Measurements from ENCODE around the gene SH3GL3. TPM values are rescaled to one million over a fixed set of nuclear protein-coding genes. Genes with fewer than 3 reads are reported as not detected.

Gene SH3GL3
- total RNA-seq, 1 donor from 2014 or later, result not detected

DNA sequence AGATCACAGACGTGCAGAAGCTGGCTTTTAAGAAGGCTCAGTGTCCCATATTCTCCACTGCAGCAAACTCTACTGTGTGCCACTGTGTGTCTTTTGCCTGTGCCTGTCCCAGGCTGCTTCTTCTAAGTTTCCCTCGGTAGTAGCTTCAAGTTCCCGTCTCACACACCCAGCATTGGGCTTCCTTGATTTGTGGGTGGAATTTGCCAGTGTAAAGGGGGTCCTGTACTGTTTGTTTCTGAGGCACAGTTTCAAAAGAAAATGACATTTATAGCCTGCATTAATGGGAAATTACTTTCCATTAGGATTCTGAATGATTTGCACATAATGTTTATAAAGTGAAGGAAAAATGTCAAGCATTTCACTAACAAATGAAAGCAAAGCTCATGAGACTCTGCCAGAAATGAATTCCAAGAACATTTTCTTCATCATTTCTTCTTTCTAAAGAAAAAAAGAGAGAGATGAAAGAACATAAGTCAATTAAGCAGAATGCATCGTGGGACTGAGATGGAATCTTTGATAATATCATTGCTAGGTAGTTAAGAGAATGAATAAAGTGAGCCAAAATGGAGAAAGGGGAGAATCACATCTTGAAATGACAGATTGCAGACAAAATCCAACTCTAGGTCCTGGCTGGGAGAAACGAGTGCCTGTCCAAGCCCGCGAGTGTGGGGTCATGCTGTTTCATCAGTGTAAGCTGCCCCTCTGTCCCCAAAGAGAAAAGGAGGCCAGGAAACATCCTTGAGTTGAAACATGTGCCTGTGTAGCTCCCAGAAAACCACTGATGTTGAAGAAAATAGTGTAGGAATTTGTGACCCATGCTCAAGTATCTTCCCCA is 158.2 kb downstream of the SH3GL3 start:
- no peak for DNase-seq
- Mint-ChIP-seq H3K4me1 (no peaks in the 10 kb centered on the region), H3K9me3 (peaks cover 10% of the 10 kb centered on the region), H3K27ac (no peak overlapping the region), H3K27me3 (no peaks in the 10 kb centered on the region), H3K36me3 (ENCODE audit: low read depth) (no peaks in the 10 kb centered on the region), H3K4me3 (no peak overlapping the region)
- intact Hi-C loops (cut with micrococcal nuclease), result no loop called here

DNA sequence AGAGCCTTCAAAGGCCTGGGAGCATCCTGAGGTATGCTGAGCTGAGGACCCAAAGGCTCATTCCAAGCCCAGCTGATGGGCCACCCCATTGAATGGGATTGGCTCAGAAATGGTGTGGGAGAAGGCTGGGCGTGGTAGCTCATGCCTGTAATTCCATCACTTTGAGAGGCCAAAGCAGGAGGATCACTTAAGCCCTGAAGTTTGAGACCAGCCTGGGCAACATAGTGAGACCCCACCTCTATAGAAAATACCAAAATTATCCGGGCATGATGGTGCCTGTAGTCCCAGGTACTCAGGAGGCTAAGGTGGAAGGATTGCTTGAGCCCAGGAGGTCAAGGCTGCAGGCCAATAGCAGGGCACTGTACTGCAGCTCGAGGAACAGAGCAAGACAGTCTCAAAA is 163.0 kb downstream of the SH3GL3 start:
- Mint-ChIP-seq H3K27me3 (no peaks in the 10 kb centered on the region), H3K36me3 (ENCODE audit: low read depth) (no peaks in the 10 kb centered on the region), H3K27ac (no peak overlapping the region), H3K4me1 (no peaks in the 10 kb centered on the region), H3K4me3 (no peak overlapping the region), H3K9me3 (no peaks in the 10 kb centered on the region)
- intact Hi-C loops (cut with micrococcal nuclease), result no loop called here
- no peak for DNase-seq

GRCh38 chr15:83610901-83611685 is 164.0 kb downstream of the SH3GL3 start:
- Mint-ChIP-seq H3K9me3 (no peaks in the 10 kb centered on the region), H3K27me3 (no peaks in the 10 kb centered on the region), H3K4me3 (no peak overlapping the region), H3K36me3 (ENCODE audit: low read depth) (no peaks in the 10 kb centered on the region), H3K4me1 (no peaks in the 10 kb centered on the region), H3K27ac (no peak overlapping the region)
- no peak for DNase-seq
- intact Hi-C loops (cut with micrococcal nuclease), result no loop called here

DNA sequence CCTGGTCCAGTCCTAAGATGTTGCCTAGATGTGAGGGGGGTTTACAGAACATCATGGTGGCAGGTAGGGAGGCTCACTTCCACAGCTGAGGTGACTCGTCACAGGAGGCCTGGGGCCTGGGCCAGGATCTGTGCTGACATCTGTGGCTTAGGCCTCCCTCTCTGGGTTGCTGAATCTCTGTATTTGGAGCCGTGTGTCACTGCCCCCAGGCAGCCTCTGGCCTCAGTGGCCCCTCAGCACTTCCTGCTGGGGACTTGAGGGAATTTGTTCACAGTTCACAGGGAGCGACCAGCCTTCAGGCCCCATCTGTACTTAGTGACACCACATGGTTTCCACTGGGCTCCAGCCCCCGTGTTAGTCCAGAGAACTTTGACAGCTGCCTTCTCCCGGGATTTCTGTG is 165.1 kb downstream of the SH3GL3 start:
- Mint-ChIP-seq H3K36me3 (ENCODE audit: low read depth) (no peaks in the 10 kb centered on the region), H3K4me1 (no peaks in the 10 kb centered on the region), H3K27ac (no peak overlapping the region), H3K27me3 (no peaks in the 10 kb centered on the region), H3K9me3 (no peaks in the 10 kb centered on the region), H3K4me3 (no peak overlapping the region)
- DNase-seq, result no peak
- intact Hi-C loops (cut with micrococcal nuclease), result no loop called here

DNA sequence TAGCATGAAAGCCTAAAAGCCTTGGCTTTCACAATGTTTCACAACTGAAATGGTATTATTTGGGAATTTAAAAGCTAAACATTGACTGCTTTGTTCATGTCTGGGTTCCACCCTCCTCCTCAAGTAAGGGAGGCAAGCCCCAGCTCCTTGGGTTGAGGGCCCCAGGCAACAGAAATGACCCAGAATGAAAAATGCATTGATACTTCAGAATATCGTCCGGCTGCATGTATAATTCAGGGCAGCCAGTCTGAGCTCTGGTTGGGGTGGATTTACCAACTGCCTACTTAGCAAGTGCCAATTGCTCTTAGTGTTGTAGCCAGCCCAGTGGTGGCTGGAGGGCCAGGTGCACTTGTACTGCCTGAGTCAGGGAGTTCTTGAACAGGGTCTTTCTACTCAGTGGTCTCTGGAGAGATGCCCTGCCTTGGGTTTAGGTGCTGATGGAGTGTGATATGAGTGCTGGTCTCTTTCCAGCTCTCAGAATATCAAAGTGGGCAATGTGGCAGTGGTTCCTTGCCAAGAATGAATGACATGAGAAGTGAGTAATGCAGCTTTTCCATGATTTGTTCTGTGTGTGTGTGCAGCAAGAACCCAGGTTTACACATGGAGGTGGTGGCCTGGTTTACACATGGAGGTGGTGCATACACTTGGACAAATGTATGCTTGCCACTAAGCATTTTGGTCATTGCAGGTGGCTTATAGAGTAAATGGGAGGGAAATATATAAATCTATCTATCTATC is 165.9 kb downstream of the SH3GL3 start:
- intact Hi-C loops (cut with micrococcal nuclease), result no loop called here
- H3K27me3 Mint-ChIP-seq, result no peaks in the 10 kb centered on the region
- DNase-seq, result no peak
- no peaks in the 10 kb centered on the region for H3K4me1 Mint-ChIP-seq
- no peaks in the 10 kb centered on the region for H3K36me3 Mint-ChIP-seq (ENCODE audit: low read depth)
- no peak overlapping the region for H3K27ac Mint-ChIP-seq
- no peaks in the 10 kb centered on the region for H3K9me3 Mint-ChIP-seq
- no peak overlapping the region for H3K4me3 Mint-ChIP-seq

DNA sequence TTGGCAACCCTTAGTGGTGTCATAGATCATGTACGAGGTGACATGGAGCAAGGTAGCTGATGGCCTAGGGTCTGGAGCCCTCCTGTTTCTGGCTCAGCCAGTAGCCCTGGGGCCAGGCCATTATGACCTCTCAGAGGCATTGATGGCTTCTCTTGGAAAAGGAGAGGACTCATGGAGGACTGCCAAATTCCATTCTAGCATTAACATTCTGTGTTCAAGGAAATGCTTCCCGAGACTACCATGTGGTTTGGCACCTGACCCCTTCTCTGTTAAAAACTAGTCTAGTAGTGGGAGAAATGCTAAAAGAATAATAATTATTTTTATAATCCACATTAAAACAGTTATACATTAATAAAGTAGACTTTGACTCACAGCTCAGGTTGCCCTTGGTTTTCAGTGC is 166.6 kb downstream of the SH3GL3 start:
- intact Hi-C loops (cut with micrococcal nuclease), result no loop called here
- Mint-ChIP-seq H3K4me1 (no peaks in the 10 kb centered on the region), H3K36me3 (ENCODE audit: low read depth) (no peaks in the 10 kb centered on the region), H3K4me3 (no peak overlapping the region), H3K27ac (no peak overlapping the region), H3K27me3 (no peaks in the 10 kb centered on the region), H3K9me3 (no peaks in the 10 kb centered on the region)
- no peak for DNase-seq

DNA sequence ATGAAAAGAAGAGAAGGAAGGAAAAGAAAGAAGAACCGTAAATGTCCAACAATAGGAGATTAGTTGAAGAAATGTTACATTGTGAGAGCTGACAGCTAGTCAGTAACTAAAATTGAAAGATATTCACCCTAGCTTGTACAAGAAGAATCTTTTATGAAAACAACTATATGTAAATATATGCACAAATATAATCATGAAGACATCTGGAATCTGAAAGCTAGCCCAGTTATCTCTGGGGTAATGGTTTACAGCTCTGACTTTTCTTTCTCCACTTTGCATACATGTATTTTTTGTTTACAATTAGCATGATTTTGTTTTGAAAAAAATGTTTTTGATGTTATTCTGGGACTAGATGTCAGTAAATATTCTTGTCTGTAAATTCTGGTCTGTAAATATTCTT is 169.7 kb downstream of the SH3GL3 start:
- intact Hi-C loops (cut with micrococcal nuclease), result no loop called here
- no peak overlapping the region for H3K4me3 Mint-ChIP-seq
- no peaks in the 10 kb centered on the region for H3K4me1 Mint-ChIP-seq
- H3K36me3 Mint-ChIP-seq (ENCODE audit: low read depth), result no peaks in the 10 kb centered on the region
- no peak for DNase-seq
- H3K9me3 Mint-ChIP-seq, result no peaks in the 10 kb centered on the region
- H3K27ac Mint-ChIP-seq, result no peak overlapping the region
- no peaks in the 10 kb centered on the region for H3K27me3 Mint-ChIP-seq

- intact Hi-C loops (cut with micrococcal nuclease), result no loop called here
- no peak for DNase-seq
- Mint-ChIP-seq H3K9me3 (peaks cover 5% of the 10 kb centered on the region), H3K27me3 (no peaks in the 10 kb centered on the region), H3K36me3 (ENCODE audit: low read depth) (no peaks in the 10 kb centered on the region), H3K27ac (no peak overlapping the region), H3K4me1 (no peaks in the 10 kb centered on the region), H3K4me3 (no peak overlapping the region)
These were observed 179.1 kb downstream of the SH3GL3 start for GRCh38 chr15:83626171-83626802.

- no peak overlapping the region for H3K4me3 Mint-ChIP-seq
- DNase-seq, result no peak
- intact Hi-C loops (cut with micrococcal nuclease), result no loop called here
- H3K27ac Mint-ChIP-seq, result no peak overlapping the region
- H3K4me1 Mint-ChIP-seq, result no peaks in the 10 kb centered on the region
- peaks cover 5% of the 10 kb centered on the region for H3K9me3 Mint-ChIP-seq
- no peaks in the 10 kb centered on the region for H3K36me3 Mint-ChIP-seq (ENCODE audit: low read depth)
- H3K27me3 Mint-ChIP-seq, result no peaks in the 10 kb centered on the region
These were observed 184.4 kb downstream of the SH3GL3 start for GRCh38 chr15:83631534-83631933.

GRCh38 chr15:83643201-83643600 is 196.1 kb downstream of the SH3GL3 start:
- H3K36me3 Mint-ChIP-seq (ENCODE audit: low read depth), result no peaks in the 10 kb centered on the region
- no peaks in the 10 kb centered on the region for H3K27me3 Mint-ChIP-seq
- H3K4me3 Mint-ChIP-seq, result no peak overlapping the region
- peaks cover 14% of the 10 kb centered on the region for H3K9me3 Mint-ChIP-seq
- no peak overlapping the region for H3K27ac Mint-ChIP-seq
- no peaks in the 10 kb centered on the region for H3K4me1 Mint-ChIP-seq
- no peak for DNase-seq
- intact Hi-C loops (cut with micrococcal nuclease), result no loop called here

GRCh38 chr15:83644439-83644838 is 197.3 kb downstream of the SH3GL3 start:
- Mint-ChIP-seq H3K27ac (no peak overlapping the region), H3K27me3 (no peaks in the 10 kb centered on the region), H3K36me3 (ENCODE audit: low read depth) (no peaks in the 10 kb centered on the region), H3K4me1 (no peaks in the 10 kb centered on the region), H3K4me3 (no peak overlapping the region), H3K9me3 (peaks cover 10% of the 10 kb centered on the region)
- intact Hi-C loops (cut with micrococcal nuclease), result no loop called here
- peak; percentile 30 for DNase-seq

DNA sequence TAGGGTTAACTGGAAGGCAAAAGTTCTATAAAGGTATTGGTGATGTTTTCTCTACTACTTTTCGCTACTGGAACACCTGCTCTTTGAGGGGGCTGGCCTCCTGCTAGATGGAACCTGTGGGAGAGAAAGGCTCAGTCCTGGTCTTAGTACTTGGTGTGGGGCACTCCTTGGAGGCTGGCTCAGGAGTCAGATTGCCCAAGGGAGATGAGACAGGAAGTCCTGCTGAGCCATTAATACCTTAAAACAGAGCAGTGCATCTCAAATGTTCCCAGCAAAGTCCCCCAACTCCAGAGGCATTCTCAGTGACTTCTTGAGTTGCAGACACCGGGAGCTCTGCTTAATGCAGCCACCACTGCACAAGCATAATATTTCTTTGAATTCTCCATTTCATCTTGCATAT is 203.7 kb downstream of the SH3GL3 start:
- Mint-ChIP-seq H3K36me3 (ENCODE audit: low read depth) (no peaks in the 10 kb centered on the region), H3K27ac (no peak overlapping the region), H3K9me3 (no peaks in the 10 kb centered on the region), H3K27me3 (peaks cover 27% of the 10 kb centered on the region), H3K4me3 (no peak overlapping the region), H3K4me1 (no peaks in the 10 kb centered on the region)
- intact Hi-C loops (cut with micrococcal nuclease), result no loop called here
- no peak for DNase-seq

DNA sequence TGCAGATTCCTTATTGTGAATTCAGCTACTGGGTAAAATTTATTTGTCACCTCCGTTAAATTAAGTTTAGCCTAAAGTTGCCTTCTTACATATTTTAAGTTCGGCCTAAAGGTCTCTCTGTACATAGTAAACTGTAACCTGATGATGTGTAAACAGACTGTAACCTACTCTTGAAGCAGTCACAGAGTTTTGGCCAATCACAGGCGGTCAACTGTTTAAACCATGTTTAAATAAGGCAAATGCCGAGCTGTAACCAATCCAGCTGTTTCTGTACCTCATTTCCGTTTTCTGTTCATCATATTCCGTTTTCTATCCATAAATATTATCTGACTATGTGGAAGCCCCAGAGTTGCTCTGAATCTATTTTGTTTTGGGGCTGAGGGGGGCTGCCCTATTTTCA is 204.4 kb downstream of the SH3GL3 start:
- Mint-ChIP-seq H3K4me1 (no peaks in the 10 kb centered on the region), H3K9me3 (no peaks in the 10 kb centered on the region), H3K27me3 (peaks cover 31% of the 10 kb centered on the region), H3K4me3 (no peak overlapping the region), H3K27ac (no peak overlapping the region), H3K36me3 (ENCODE audit: low read depth) (no peaks in the 10 kb centered on the region)
- no peak for DNase-seq
- intact Hi-C loops (cut with micrococcal nuclease), result no loop called here
